Small intestine (tissue), 7 donors: ENCODE data around the gene PGS1. TPM values are rescaled to one million over a fixed set of nuclear protein-coding genes. Genes with fewer than 3 reads are reported as not detected.

ENCODE experiments used
- DNase-seq, 2 donors: peaks; one replicate each; pipeline versions ENCODE4 v3.0.0 to v3.0.0-alpha.2; 2013
- FAIRE-seq: peaks from 2 replicates; lab custom pipeline; 2012; peaks lifted over from hg19 to GRCh38; lab: Jason Lieb, UNC
- H3K27ac ChIP-seq, 3 donors: one replicate each; pipeline ENCODE4 v1.5.1; 2013; ENCODE audit warnings: low read length in 2 of 3, mild to moderate bottlenecking in 2 of 3, control low read depth in 1 of 3, inconsistent platforms in 1 of 3, low read depth in 1 of 3, moderate library complexity in 1 of 3
- H3K27me3 ChIP-seq, 3 donors: one replicate each; pipeline ENCODE4 v1.6.1; 2013; ENCODE audit warnings: low read length in 3 of 3, inconsistent platforms in 1 of 3; ENCODE audit not compliant: control insufficient read depth in 3 of 3, insufficient read depth in 3 of 3
- H3K36me3 ChIP-seq, 3 donors: one replicate each; pipeline ENCODE4 v1.6.1; 2013; ENCODE audit warnings: low read length in 3 of 3, inconsistent platforms in 1 of 3, low read depth in 1 of 3, mild to moderate bottlenecking in 1 of 3, moderate library complexity in 1 of 3; ENCODE audit not compliant: control insufficient read depth in 3 of 3, insufficient read depth in 2 of 3
- H3K4me1 ChIP-seq, 3 donors: one replicate each; pipeline ENCODE4 v1.6.1; 2013; ENCODE audit warnings: low read length in 2 of 3, inconsistent platforms in 1 of 3, low read depth in 1 of 3, mild to moderate bottlenecking in 1 of 3, moderate library complexity in 1 of 3; ENCODE audit not compliant: control insufficient read depth in 3 of 3, insufficient read depth in 2 of 3
- H3K4me3 ChIP-seq, 3 donors: one replicate each; pipeline ENCODE4 v1.5.1; 2013; ENCODE audit warnings: low read length in 3 of 3, control low read depth in 1 of 3, inconsistent platforms in 1 of 3, low read depth in 1 of 3, mild to moderate bottlenecking in 1 of 3, moderate library complexity in 1 of 3
- H3K9me3 ChIP-seq, 2 donors: one replicate each; pipeline ENCODE4 v1.6.1; 2013; ENCODE audit warnings: low read depth in 1 of 2, low read length in 1 of 2; ENCODE audit not compliant: control insufficient read depth in 2 of 2, insufficient read depth in 1 of 2
- WGBS, 3 donors: extraction: QIAGEN DNeasy Blood & Tissue Kit; methylation state at CpG; one replicate each; pipeline ENCODE4 v1.1.7; 2013; 5-methylcytosine and 5-hydroxymethylcytosine counted together
- polyA plus RNA-seq, 4 donors: library from polyadenylated mRNA; stranded (reverse) in 3 of 4; unstranded in 1 of 4; fragments of 200-250 nt in 3 of 4; fragments of 120-200 nt in 1 of 4; gene quantifications; one replicate each; pipeline versions ENCODE4 v1.2.1 to v1.2.3, GENCODE V29; 2013
- donor health status: healthy with polysubstance abuse.
- donor health status: control.
- donor health status: control.
- donor health status: Bipolar disorder and iron deficiency.
- donor health status: healthy.

The PGS1 gene
- polyA plus RNA-seq, 4 donors = 14.9 to 34.9 (median 20.5) TPM

GRCh38 chr17:78428836-78429617, 50.6 kb downstream of the PGS1 start:
- Histone ChIP-seq H3K9me3 (no peaks in the 10 kb centered on the region), H3K4me1 (no peaks in the 10 kb centered on the region), H3K27ac (no peak overlapping the region), H3K27me3 (no peaks in the 10 kb centered on the region), H3K36me3 (peaks cover 6 to 54% (median 15%) of the 10 kb centered on the region in 3 donors), H3K4me3 (no peak overlapping the region)
- WGBS, 3 donors = 84 to 92% (median 91%) methylated on average over 24 of the region's 24 CpGs
- no peak for DNase-seq
- FAIRE-seq = no peak

GRCh38 chr17:78429618-78429995, 51.2 kb downstream of the PGS1 start:
- DNase-seq (no peak), FAIRE-seq (no peak)
- 82 to 85% (median 85%) methylated on average over 10 of the region's 10 CpGs for WGBS, 3 donors
- no peak overlapping the region for H3K27ac ChIP-seq
- no peaks in the 10 kb centered on the region for H3K4me1 ChIP-seq
- peaks cover 3 to 49% (median 13%) of the 10 kb centered on the region in 3 donors for H3K36me3 ChIP-seq
- no peak overlapping the region for H3K4me3 ChIP-seq
- no peaks in the 10 kb centered on the region for H3K9me3 ChIP-seq
- no peaks in the 10 kb centered on the region for H3K27me3 ChIP-seq

GRCh38 chr17:78430892-78431691, 52.6 kb downstream of the PGS1 start:
- DNase-seq (no peak), FAIRE-seq (no peak)
- WGBS, 3 donors = 59 to 79% (median 73%) methylated on average over 20 of the region's 20 CpGs
- H3K4me1 ChIP-seq = no peaks in the 10 kb centered on the region
- peaks cover 3 to 36% (median 6%) of the 10 kb centered on the region in 3 donors for H3K36me3 ChIP-seq
- no peaks in the 10 kb centered on the region for H3K9me3 ChIP-seq
- no peaks in the 10 kb centered on the region for H3K27me3 ChIP-seq
- H3K27ac ChIP-seq = no peak overlapping the region
- no peak overlapping the region for H3K4me3 ChIP-seq

GRCh38 chr17:78431692-78431958, 53.2 kb downstream of the PGS1 start:
- Histone ChIP-seq H3K27me3 (no peaks in the 10 kb centered on the region), H3K27ac (no peak overlapping the region), H3K4me1 (no peaks in the 10 kb centered on the region), H3K4me3 (no peak overlapping the region), H3K36me3 (peaks cover 2 to 30% (median 3%) of the 10 kb centered on the region in 3 donors), H3K9me3 (no peaks in the 10 kb centered on the region)
- DNase-seq (no peak), FAIRE-seq (no peak)
- 88 to 97% (median 90%) methylated on average over 11 of the region's 11 CpGs for WGBS, 3 donors

- Histone ChIP-seq H3K27me3 (peaks cover 0 to 5% (median 0%) of the 10 kb centered on the region in 3 donors), H3K36me3 (peaks cover 0 to 22% (median 3%) of the 10 kb centered on the region in 3 donors), H3K4me1 (no peaks in the 10 kb centered on the region), H3K27ac (no peak overlapping the region), H3K4me3 (no peak overlapping the region), H3K9me3 (no peaks in the 10 kb centered on the region)
- FAIRE-seq (no peak), DNase-seq (no peak)
- WGBS, 3 donors = 58 to 67% (median 60%) methylated on average over 16 to 21 of the region's 21 CpGs
These were observed 54.0 kb downstream of the PGS1 start for GRCh38 chr17:78432226-78433012.

GRCh38 chr17:78433013-78433727, 54.7 kb downstream of the PGS1 start:
- Histone ChIP-seq H3K27ac (no peak overlapping the region), H3K36me3 (peaks cover 0 to 18% (median 1%) of the 10 kb centered on the region in 3 donors), H3K4me1 (no peaks in the 10 kb centered on the region), H3K4me3 (no peak overlapping the region), H3K27me3 (peaks cover 0 to 5% (median 0%) of the 10 kb centered on the region in 3 donors), H3K9me3 (no peaks in the 10 kb centered on the region)
- FAIRE-seq (no peak), DNase-seq (no peak)
- WGBS, 3 donors = 25 to 71% (median 42%) methylated on average over 20 of the region's 20 CpGs

GRCh38 chr17:78433780-78434335, 55.4 kb downstream of the PGS1 start:
- Histone ChIP-seq H3K4me1 (no peaks in the 10 kb centered on the region), H3K4me3 (no peak overlapping the region), H3K9me3 (no peaks in the 10 kb centered on the region), H3K36me3 (peaks cover 0 to 12% (median 0%) of the 10 kb centered on the region in 3 donors), H3K27me3 (peaks cover 0 to 5% (median 0%) of the 10 kb centered on the region in 3 donors), H3K27ac (no peak overlapping the region)
- WGBS, 3 donors = 80 to 91% (median 82%) methylated on average over 13 of the region's 13 CpGs
- FAIRE-seq (no peak), DNase-seq (no peak)
